AG04449 (cell line): Measurements from ENCODE around the gene RRH.

Experiments
- CTCF ChIA-PET: fragments of 350-600 bp; formaldehyde crosslinking; extraction: SDS; loops from one replicate; lab custom pipeline; 2021; ENCODE audit warnings: antibody characterized with exemption; lab: Yijun Ruan, JAX
- POLR2A ChIA-PET: fragments of 400-600, 350-600 bp; formaldehyde crosslinking; extraction: SDS; loops from one replicate; lab custom pipeline; 2020; ENCODE audit warnings: antibody characterized with exemption, inconsistent platforms; lab: Yijun Ruan, JAX
- DNase-seq: peaks from one replicate; pipeline ENCODE4 v3.0.0-alpha.2; 2010; ENCODE audit warnings: low read depth, low spot score
- H3K4me3 ChIP-seq: 2 replicates; pipeline ENCODE4 v1.5.1; 2011; ENCODE audit warnings: low read depth, mild to moderate bottlenecking, control low read depth, low read length
- CTCF ChIP-seq: IDR thresholded peaks from one replicate; pipeline ENCODE4 v1.5.1; 2011; ENCODE audit warnings: mild to moderate bottlenecking, moderate library complexity, low read length, control low read depth, inconsistent platforms; ENCODE audit not compliant: insufficient read depth; ENCODE audit errors: missing control alignments

Gene RRH

DNA sequence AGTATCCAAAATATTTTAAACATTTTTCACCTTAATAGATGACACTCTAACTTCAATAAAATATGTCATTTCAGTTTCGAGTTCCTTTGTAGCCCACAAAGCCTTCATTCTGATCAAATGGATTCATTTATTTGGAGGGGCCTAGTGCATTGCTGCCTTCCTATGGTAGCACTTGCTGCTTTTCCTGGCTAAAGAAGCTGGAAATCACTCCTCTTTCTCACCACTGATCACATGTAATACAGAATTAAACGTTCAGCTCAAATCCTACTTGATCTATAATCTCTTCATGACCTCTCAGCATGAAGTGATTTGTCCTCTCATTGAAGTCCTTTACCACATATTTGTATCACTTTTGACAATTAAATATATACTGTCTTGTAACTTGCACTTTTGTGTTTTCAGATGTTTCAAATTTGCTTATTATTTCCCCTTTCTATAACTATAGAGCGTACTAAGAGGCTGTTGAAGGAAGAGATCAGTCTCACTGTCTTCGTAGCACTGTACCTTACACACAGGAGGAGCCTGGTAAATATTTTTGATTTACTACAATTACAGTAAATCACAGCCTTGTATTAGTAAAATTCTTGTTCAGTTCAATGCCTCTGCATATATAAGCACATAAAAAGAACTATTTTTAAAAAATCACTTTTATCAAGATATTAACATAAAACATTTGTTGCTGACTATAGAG, 26.5 kb upstream of the RRH start:
- no peak overlapping the region for H3K4me3 ChIP-seq
- no peak for DNase-seq
- ChIA-PET CTCF (interaction anchor here (0.7 to 4.9 kb wide), 3 partner anchors 368 to 381 kb away, joined by 3 to 35 read pairs (median 4); partner anchors contain the start of gene SEC24B), POLR2A (no interaction called here)
- TF ChIP-seq CTCF: no peak

GRCh38 chr4:109801895-109802319, 25.9 kb upstream of the RRH start, which contains the start of gene CFI:
Gene CFI, minus strand, starts transcription at chr4:109801999. Its CDS starts 28 bp downstream, at chr4:109801971.
- DNase-seq: no peak
- ChIA-PET CTCF (interaction anchor here (0.7 to 4.9 kb wide), 6 partner anchors 11 to 486 kb away, joined by 3 to 35 read pairs (median 4); partner anchors contain the start of gene SEC24B), POLR2A (no interaction called here)
- TF ChIP-seq CTCF: no peak
- H3K4me3 ChIP-seq: no peak within 1 kb of the TSS; the same call in 1 of the 2 replicates

GRCh38 chr4:109803924-109804571, 23.7 kb upstream of the RRH start:
- ChIA-PET CTCF (interaction anchor here (0.7 to 4.9 kb wide), 8 partner anchors 8 to 381 kb away, joined by 3 to 35 read pairs (median 4); partner anchors contain the start of gene CASP6), POLR2A (interaction anchor here (0.6 kb wide), 1 partner anchor 244 kb away, joined by 5 read pairs; no protein-coding TSS in a partner anchor)
- DNase-seq: no peak
- peak; percentile 28 for TF ChIP-seq CTCF
- H3K4me3 ChIP-seq: no peak overlapping the region

DNA sequence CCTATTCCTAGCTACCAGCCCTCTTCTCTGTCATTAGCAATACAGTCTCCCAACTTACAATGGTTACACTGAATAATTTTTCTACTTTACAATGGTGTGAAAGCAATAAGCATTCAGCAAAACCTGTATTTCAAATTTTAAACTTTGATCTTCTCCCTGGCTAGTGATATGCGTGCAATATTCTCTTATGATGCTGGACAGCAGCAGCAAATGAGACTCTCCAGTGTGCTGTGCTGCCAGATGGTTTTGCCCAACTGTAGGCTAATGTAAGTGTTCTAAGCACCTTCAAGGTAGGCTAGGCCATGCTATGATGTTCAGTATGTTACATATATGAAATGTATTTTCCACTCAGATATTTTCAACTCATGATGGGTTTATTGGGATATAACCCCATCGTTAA, 18.1 kb upstream of the RRH start:
- ChIA-PET POLR2A (no interaction called here), CTCF (interaction anchor here (1.3 kb wide), 1 partner anchor 17 kb away, joined by 3 read pairs; no protein-coding TSS in a partner anchor)
- no peak for TF ChIP-seq CTCF
- no peak overlapping the region for H3K4me3 ChIP-seq
- DNase-seq: no peak

DNA sequence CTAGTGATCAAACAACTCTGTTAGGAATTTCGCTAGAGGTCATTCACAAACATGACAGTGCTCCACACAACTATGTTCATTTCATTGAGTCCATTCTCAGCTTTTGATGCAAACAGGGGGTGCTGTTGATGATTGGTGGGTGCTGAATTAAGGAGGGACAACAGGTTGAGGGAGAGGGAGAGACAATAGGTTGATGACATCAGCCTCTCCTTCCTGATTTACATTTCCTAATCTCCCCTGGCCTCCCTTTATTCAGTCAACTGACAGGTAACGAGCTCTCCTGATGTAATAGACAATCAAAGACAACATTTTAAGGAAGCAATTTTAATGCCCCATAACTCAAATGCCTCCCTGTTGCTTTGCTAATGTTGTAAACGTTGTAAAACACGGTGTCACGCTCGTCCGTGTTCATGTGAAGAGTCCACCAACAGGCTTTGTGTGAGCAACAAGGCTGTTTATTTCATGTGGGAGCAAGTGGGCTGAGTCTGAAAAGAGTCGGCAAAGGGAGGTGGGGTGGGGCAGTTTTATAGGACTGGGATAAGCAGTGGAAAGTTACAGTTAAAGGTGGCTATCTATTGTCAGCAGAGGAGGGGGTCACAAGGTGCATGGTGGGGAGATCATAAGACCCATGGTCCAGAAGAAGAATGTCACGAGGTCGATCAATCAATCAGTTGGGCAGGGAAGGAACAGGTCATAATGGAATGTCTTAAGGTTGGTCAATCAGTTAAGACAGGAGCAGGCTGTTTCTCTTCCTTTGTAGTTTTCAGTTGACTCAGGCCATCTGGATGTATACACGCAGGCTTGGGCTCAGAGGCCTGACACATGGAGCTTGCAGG, 17.0 kb upstream of the RRH start:
- POLR2A ChIA-PET: no interaction called here
- no peak for DNase-seq
- no peak overlapping the region for H3K4me3 ChIP-seq
- TF ChIP-seq CTCF: no peak
- CTCF ChIA-PET: no interaction called here
